Natural killer cell treated with Interleukin-12 subunit alpha and Interleukin-12 subunit beta and Interleukin-15 and Interleukin-18, amount 100 ng/mL, for 72 hours (primary cell): ENCODE results near the gene WDFY4. TPM values are rescaled to one million over a fixed set of nuclear protein-coding genes. Genes with fewer than 3 reads are reported as not detected.

Experiments
- ATAC-seq, 2 donors: fragments of 150-1000 bp; cut with Tn5 transposase in 1 of 2; sonication (Bioruptor Pico), chemical (Tn5 transposase) in 1 of 2; 2 replicates each; pipeline ENCODE4 v1.10.0; 2021
- DNase-seq: peaks from one replicate; pipeline ENCODE4 v3.0.0; 2022; ENCODE audit warnings: low spot score
- H3K27ac Mint-ChIP-seq, 2 donors: 1 replicate in 1 of 2; 2 replicates in 1 of 2; pipeline ENCODE4 v1.8.0; 2022; ENCODE audit warnings: mixed read lengths in 2 of 2, mild to moderate bottlenecking in 1 of 2, moderate library complexity in 1 of 2
- H3K27me3 Mint-ChIP-seq, 2 donors: 1 replicate in 1 of 2; 2 replicates in 1 of 2; pipeline ENCODE4 v1.8.0; 2022; ENCODE audit warnings: mixed read lengths in 2 of 2
- H3K36me3 Mint-ChIP-seq: one replicate; pipeline ENCODE4 v1.8.0; 2022; ENCODE audit warnings: mixed read lengths
- H3K4me1 Mint-ChIP-seq, 2 donors: 1 replicate in 1 of 2; 2 replicates in 1 of 2; pipeline ENCODE4 v1.8.0; 2022; ENCODE audit warnings: low read depth in 2 of 2, mixed read lengths in 2 of 2, mild to moderate bottlenecking in 1 of 2
- H3K4me3 Mint-ChIP-seq: one replicate; pipeline ENCODE4 v1.8.0; 2022; ENCODE audit warnings: mixed read lengths
- H3K9me3 Mint-ChIP-seq: 2 replicates; pipeline ENCODE4 v1.8.0; 2022; ENCODE audit warnings: mixed read lengths
- total RNA-seq, 2 donors: library from RNA; stranded (reverse); gene quantifications; one replicate each; pipeline ENCODE4 v1.2.3, GENCODE V29; 2022

WDFY4 gene
- total RNA-seq, 2 donors from 2014 or later, result 2.0 TPM; not detected in 1

- no peak overlapping the region for H3K27ac Mint-ChIP-seq
- no peaks in the 10 kb centered on the region for H3K4me1 Mint-ChIP-seq
- H3K27me3 Mint-ChIP-seq, result peaks cover 2 to 20% of the 10 kb centered on the region in 2 donors
- no peaks in the 10 kb centered on the region for H3K36me3 Mint-ChIP-seq
- no peak for DNase-seq
- no peak for ATAC-seq
- no peak overlapping the region for H3K4me3 Mint-ChIP-seq
- no peaks in the 10 kb centered on the region for H3K9me3 Mint-ChIP-seq
These were observed 200.7 kb downstream of the WDFY4 start for GRCh38 chr10:48885376-48885775.

- H3K27me3 Mint-ChIP-seq, result peaks cover 2 to 20% of the 10 kb centered on the region in 2 donors
- H3K4me3 Mint-ChIP-seq, result no peak overlapping the region
- no peaks in the 10 kb centered on the region for H3K36me3 Mint-ChIP-seq
- H3K9me3 Mint-ChIP-seq, result no peaks in the 10 kb centered on the region
- H3K27ac Mint-ChIP-seq, result no peak overlapping the region
- H3K4me1 Mint-ChIP-seq, result no peaks in the 10 kb centered on the region
- ATAC-seq, result no peak
- DNase-seq, result no peak
These were observed 203.3 kb downstream of the WDFY4 start for GRCh38 chr10:48887982-48888381.

GRCh38 chr10:48890888-48891850 lies 206.5 kb downstream of the WDFY4 start:
- DNase-seq, result no peak
- H3K9me3 Mint-ChIP-seq, result no peaks in the 10 kb centered on the region
- H3K4me1 Mint-ChIP-seq, result no peaks in the 10 kb centered on the region
- H3K36me3 Mint-ChIP-seq, result no peaks in the 10 kb centered on the region
- H3K27ac Mint-ChIP-seq, result no peak overlapping the region
- ATAC-seq, result no peak
- H3K27me3 Mint-ChIP-seq, result peaks cover 0 to 9% of the 10 kb centered on the region in 2 donors
- H3K4me3 Mint-ChIP-seq, result no peak overlapping the region

GRCh38 chr10:48894911-48895802 lies 210.5 kb downstream of the WDFY4 start:
- Mint-ChIP-seq H3K9me3 (no peaks in the 10 kb centered on the region), H3K27ac (no peak overlapping the region), H3K36me3 (no peaks in the 10 kb centered on the region), H3K4me1 (no peaks in the 10 kb centered on the region), H3K4me3 (no peak overlapping the region), H3K27me3 (no peaks in the 10 kb centered on the region)
- ATAC-seq (peak in 1 of 2 donors; percentile 33), DNase-seq (no peak)

- Mint-ChIP-seq H3K4me3 (no peak overlapping the region), H3K27ac (no peak overlapping the region), H3K9me3 (no peaks in the 10 kb centered on the region), H3K27me3 (no peaks in the 10 kb centered on the region), H3K4me1 (no peaks in the 10 kb centered on the region), H3K36me3 (no peaks in the 10 kb centered on the region)
- DNase-seq, result no peak
- no peak for ATAC-seq
These were observed 211.1 kb downstream of the WDFY4 start for GRCh38 chr10:48895803-48896195.

- Mint-ChIP-seq H3K27ac (no peak overlapping the region), H3K27me3 (no peaks in the 10 kb centered on the region), H3K36me3 (no peaks in the 10 kb centered on the region), H3K4me3 (no peak overlapping the region), H3K9me3 (no peaks in the 10 kb centered on the region), H3K4me1 (no peaks in the 10 kb centered on the region)
- no peak for ATAC-seq
- DNase-seq, result no peak
These were observed 212.2 kb downstream of the WDFY4 start for GRCh38 chr10:48896756-48897440.

GRCh38 chr10:48897441-48897790 lies 212.7 kb downstream of the WDFY4 start:
- Mint-ChIP-seq H3K36me3 (no peaks in the 10 kb centered on the region), H3K27ac (no peak overlapping the region)
- no peak for ATAC-seq

GRCh38 chr10:48898426-48898825 lies 213.8 kb downstream of the WDFY4 start:
- no peaks in the 10 kb centered on the region for H3K4me1 Mint-ChIP-seq
- no peak for DNase-seq
- H3K9me3 Mint-ChIP-seq, result no peaks in the 10 kb centered on the region
- no peaks in the 10 kb centered on the region for H3K36me3 Mint-ChIP-seq
- H3K27ac Mint-ChIP-seq, result no peak overlapping the region
- ATAC-seq, result no peak
- H3K27me3 Mint-ChIP-seq, result peaks cover 0 to 3% of the 10 kb centered on the region in 2 donors
- H3K4me3 Mint-ChIP-seq, result no peak overlapping the region

More at GRCh38 chr10:48897441-48897790, 212.7 kb downstream of the WDFY4 start:
- Mint-ChIP-seq H3K27me3 (no peaks in the 10 kb centered on the region), H3K9me3 (no peaks in the 10 kb centered on the region), H3K4me1 (no peaks in the 10 kb centered on the region), H3K4me3 (no peak overlapping the region)
- no peak for DNase-seq

- Mint-ChIP-seq H3K4me3 (no peak overlapping the region), H3K9me3 (no peaks in the 10 kb centered on the region), H3K27me3 (peaks cover 3 to 8% of the 10 kb centered on the region in 2 donors)
These were observed 215.1 kb downstream of the WDFY4 start for GRCh38 chr10:48899781-48900180.

GRCh38 chr10:48900371-48900801 lies 215.7 kb downstream of the WDFY4 start:
- Mint-ChIP-seq H3K4me3 (no peak overlapping the region), H3K9me3 (no peaks in the 10 kb centered on the region), H3K4me1 (no peaks in the 10 kb centered on the region), H3K36me3 (no peaks in the 10 kb centered on the region), H3K27me3 (peaks cover 3 to 8% of the 10 kb centered on the region in 2 donors), H3K27ac (no peak overlapping the region)
- DNase-seq (no peak), ATAC-seq (no peak)

More at GRCh38 chr10:48899781-48900180, 215.1 kb downstream of the WDFY4 start:
- Mint-ChIP-seq H3K36me3 (no peaks in the 10 kb centered on the region), H3K4me1 (no peaks in the 10 kb centered on the region), H3K27ac (no peak overlapping the region)
- ATAC-seq (no peak), DNase-seq (no peak)

GRCh38 chr10:48901319-48901718 lies 216.6 kb downstream of the WDFY4 start:
- ATAC-seq, result no peak
- H3K9me3 Mint-ChIP-seq, result no peaks in the 10 kb centered on the region
- no peaks in the 10 kb centered on the region for H3K4me1 Mint-ChIP-seq
- H3K4me3 Mint-ChIP-seq, result no peak overlapping the region
- DNase-seq, result no peak
- peaks cover 3 to 8% of the 10 kb centered on the region in 2 donors for H3K27me3 Mint-ChIP-seq
- H3K36me3 Mint-ChIP-seq, result no peaks in the 10 kb centered on the region
- no peak overlapping the region for H3K27ac Mint-ChIP-seq

GRCh38 chr10:48902096-48902495 lies 217.4 kb downstream of the WDFY4 start:
- no peaks in the 10 kb centered on the region for H3K9me3 Mint-ChIP-seq
- H3K4me1 Mint-ChIP-seq, result no peaks in the 10 kb centered on the region
- H3K36me3 Mint-ChIP-seq, result no peaks in the 10 kb centered on the region
- no peak for ATAC-seq
- H3K27me3 Mint-ChIP-seq, result peaks cover 3 to 8% of the 10 kb centered on the region in 2 donors
- no peak overlapping the region for H3K4me3 Mint-ChIP-seq
- no peak overlapping the region for H3K27ac Mint-ChIP-seq
- no peak for DNase-seq

- ATAC-seq (no peak), DNase-seq (no peak)
- H3K27me3 Mint-ChIP-seq, result peaks cover 6 to 8% of the 10 kb centered on the region in 2 donors
- no peaks in the 10 kb centered on the region for H3K36me3 Mint-ChIP-seq
- peaks cover 0 to 3% of the 10 kb centered on the region in 2 donors for H3K4me1 Mint-ChIP-seq
- no peaks in the 10 kb centered on the region for H3K9me3 Mint-ChIP-seq
- H3K27ac Mint-ChIP-seq, result no peak overlapping the region
- H3K4me3 Mint-ChIP-seq, result no peak overlapping the region
These were observed 218.5 kb downstream of the WDFY4 start for GRCh38 chr10:48903151-48903550.
